Sciatic nerve (tissue), 2 donors: ENCODE data around the gene BICDL2. TPM values are rescaled to one million over a fixed set of nuclear protein-coding genes. Genes with fewer than 3 reads are reported as not detected.

ENCODE experiments used
- ATAC-seq: fragments of 200-7000 bp; cut with Tn5 transposase; one replicate; pipeline ENCODE4 v1.9.1; 2020; ENCODE audit warnings: mild to moderate bottlenecking, moderate library complexity
- DNase-seq: peaks from one replicate; pipeline ENCODE4 v3.0.0-alpha.2; 2020; ENCODE audit warnings: low spot score
- intact Hi-C: fragments of 100-400 bp; cut with DNase I; formaldehyde crosslinking; loops from one replicate; pipeline ENCODE4 v1.14.2; 2022
- total RNA-seq: library from RNA; stranded (reverse); fragmentation: NEBNext Ultra II Directional; extraction: Animal tissue kit (Norgen Biotek cat#: 25700); gene quantifications from one replicate; pipeline ENCODE4 v1.2.1, GENCODE V29; 2021
- donor health status: DM: no; HTN: no; CAD: no.
- donor health status: DM: no; HTN: no; CAD: no.

BICDL2 gene
- total RNA-seq, 1 donor from 2014 or later = 0.22 TPM

DNA sequence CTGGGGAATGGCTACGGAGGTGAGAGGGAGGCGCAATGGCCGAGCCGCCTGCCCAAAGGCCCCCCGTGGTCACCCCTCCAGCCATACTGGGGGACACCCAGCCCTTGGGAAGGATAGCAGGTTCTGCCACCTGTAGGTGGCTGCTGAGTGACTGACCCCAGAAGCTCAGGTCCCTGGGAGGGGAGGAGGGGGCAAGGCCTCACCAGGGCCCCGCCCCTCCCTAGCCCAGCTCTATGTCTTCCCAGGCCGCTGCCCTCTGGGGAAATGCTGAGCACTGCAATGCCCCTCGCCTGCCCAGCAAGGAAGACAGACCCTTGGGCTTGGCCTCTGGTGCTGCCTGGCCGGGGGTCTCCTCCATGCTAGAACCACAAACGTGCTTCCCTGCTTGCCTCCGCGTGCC, 35.4 kb downstream of the BICDL2 start:
- ATAC-seq (no peak), DNase-seq (no peak)
- intact Hi-C loops = no loop called here

DNA sequence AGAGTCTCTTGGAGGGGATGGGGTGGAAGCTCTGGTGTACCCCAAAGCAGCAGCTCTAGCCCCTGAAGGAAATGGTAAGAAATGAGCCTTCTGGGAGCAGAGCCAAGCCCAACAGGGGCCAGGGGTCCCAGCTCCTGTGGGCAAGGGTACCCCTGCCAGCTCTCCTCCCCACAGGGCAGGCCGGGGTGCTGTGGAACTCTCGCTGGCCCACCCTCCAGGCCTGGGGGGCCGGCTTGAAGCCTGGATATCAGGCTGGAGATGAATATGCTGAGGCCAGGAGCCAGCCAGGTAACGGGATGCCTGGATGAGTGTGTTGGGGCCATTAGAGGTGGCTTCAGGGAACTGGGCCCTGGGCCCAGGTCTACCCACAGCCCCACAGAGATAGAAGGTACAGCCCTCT, 36.2 kb downstream of the BICDL2 start:
- no peak for ATAC-seq
- DNase-seq = no peak
- intact Hi-C loops = no loop called here

DNA sequence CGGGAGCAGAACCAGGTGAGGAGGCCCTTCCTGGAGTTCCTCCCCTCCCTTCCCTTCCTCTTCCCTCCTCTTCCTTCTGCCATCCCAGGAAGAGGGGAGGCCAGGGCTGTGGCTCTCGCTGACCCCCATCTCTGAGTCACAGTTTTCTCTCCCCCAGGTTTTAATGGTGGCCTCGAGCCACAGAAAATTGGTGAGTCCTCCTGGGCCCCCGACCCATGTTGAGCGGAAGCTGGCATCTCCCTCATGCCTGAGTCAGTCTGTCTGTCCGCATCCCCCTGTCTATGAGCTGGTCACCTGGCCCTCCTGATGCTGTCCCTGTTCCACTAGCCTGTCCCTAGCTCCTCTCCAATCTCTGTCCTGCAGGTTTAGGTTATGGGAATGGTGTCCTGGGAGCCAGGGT, 36.8 kb downstream of the BICDL2 start:
- ATAC-seq (no peak), DNase-seq (no peak)
- intact Hi-C loops = no loop called here

DNA sequence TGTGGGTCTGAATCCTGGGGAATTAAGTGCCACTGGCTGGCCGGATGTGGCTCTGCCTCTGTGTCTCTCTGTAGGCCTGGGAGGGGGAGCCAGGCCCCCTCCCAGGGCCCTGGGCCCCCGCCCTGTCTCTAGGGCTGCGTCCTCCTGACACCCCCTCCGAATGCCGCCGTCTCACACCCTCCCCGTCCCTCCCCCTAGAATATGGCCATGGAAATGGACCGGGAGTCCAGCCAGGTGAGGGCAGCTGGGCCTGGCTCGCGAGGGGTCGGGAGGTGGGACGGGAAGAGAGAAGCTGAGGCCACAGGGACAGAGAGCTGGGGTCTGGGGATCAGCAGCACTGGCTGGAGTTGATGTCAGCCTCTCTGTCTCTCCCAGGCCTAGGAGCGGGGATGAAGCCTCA, 40.4 kb downstream of the BICDL2 start:
- intact Hi-C loops = no loop called here
- ATAC-seq (no peak), DNase-seq (no peak)

DNA sequence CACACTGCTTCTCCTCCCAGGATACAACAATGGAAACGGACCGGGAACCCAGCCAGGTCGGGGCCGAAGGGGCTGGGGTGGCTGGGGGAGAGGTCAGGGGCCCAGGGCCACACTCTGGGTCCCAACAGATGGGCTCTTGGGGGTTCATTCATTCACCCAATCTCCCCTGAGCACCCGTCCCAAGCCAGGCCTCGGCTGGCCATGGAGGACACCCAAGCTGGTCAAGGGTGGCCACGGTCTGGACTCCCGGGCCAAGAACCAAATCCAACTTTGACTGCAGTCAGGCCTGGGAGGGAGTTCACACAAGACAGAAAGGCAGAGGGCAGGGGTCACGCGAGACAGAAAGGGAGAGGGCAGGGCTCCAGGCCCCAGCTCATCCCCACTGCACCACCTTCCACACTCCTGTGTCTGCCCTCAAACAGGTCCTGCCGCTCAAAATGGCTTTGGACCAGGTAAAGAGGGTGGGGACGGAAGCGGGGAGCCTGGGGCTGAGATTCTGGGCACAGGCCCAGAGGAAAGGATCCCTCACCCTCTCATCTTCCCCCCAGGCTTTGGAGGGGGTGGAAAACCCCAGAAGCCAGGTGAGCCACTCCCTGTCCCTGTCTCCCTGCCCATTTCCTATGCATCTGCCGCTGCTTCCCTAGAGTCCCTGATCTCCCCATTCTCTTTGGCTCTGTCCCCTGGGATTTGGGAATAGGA, 44.2 kb downstream of the BICDL2 start:
- no peak for ATAC-seq

DNA sequence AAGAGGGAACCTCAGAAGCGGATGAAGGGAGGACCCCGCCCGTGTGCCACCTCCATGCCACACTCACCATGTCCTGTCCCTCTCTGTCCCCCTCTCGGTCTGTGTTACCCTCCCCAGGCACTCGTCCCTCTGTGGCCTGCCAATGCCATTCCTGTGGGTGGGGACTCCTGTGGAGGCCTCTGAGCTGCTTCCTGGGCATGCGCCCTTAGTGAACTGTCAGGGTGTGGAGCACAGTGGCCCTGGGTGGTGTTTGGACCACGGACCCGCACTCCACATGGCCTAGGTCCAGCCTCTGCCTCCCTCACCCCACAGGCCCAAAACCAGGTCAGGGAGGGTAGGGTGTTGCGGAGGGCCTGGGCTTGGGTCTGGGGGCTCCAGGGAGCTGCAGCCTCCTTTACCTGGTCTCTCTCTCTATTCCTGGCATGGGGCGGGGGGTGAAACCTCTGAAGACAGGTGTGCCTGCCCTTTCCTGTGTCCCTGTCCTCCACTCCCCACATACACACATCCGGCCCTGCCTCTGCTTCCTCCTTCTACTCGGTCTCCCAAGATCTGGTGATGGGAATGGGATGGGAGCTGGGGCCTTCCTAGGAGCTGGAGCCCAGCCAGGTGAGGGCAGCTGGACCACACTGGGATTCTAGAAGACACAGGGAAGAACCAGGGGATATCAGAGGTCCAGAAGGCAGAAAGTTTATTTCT, 45.0 kb downstream of the BICDL2 start:
- ATAC-seq = peak; percentile 15
- DNase-seq = no peak
- intact Hi-C loops = no loop called here

More for the DNA sequence above, 44.2 kb downstream of the BICDL2 start:
- DNase-seq = no peak
- intact Hi-C loops = no loop called here

DNA sequence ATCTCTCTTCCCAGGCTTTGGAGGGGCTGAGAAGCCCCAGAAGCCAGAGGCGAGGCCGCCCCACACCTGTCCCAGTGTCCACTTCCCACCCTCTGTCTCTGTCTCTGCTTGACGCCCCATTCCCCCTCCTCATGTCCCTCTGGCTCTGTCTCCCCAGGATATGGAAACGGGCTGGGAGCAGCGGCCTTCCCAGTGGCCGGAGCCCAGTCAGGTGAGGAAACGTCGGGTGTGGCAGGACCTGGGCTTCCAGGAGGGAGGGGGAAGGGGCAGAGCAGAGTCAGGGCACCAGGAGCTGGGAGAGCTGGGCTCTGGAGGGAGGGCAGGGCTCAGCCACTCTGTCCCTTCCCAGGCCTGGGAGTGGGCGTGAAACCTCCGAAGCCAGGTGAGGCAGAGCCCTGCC, 45.9 kb downstream of the BICDL2 start:
- no peak for ATAC-seq
- intact Hi-C loops = no loop called here
- DNase-seq = no peak

DNA sequence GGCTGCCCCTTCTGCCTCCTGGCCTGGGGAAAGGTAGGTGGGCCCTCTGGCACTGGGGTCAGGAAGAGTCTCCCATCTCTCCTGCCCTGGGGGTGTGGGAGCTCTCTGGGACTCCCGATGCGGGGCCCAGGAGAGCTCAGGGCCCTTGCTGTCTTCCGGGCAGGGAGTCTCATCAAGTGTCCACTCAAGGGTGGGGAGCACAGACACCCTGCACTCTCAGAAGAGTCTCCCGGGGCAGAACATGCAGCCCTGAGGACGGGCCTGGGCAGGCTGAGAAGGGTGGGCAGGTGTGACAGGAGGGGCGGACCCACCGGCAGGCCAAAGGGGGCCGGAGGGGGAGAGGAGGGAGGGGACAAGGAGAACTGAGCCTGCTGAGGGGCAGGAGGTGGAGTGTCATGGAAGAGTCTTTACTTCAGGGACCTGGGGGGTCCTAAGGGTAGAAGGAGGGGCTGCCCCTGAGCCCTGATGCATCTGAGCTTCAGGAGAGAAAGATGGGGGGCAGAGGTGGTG, 48.1 kb downstream of the BICDL2 start:
- no peak for ATAC-seq
- intact Hi-C loops = no loop called here
- no peak for DNase-seq

DNA sequence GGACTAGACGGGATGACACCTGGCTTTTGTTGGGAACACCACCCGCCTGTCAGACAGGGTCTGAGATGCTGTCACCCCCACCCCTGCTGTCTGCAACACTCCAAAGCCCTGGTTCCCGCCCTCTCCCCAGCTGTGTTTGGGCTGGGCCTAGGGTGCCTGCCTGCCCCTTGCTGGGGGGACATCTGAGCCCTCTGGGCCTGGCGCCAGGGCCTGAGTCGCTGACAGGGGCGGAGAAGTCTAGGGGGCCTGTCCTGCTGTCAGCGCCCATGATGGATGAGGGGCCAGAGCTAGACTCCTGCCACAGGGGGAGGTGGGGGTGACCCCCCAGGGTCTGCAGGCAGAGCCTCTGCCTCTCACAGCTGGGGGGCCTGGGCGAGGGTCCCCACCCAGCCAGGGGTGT, 48.9 kb downstream of the BICDL2 start:
- ATAC-seq (no peak), DNase-seq (no peak)
- intact Hi-C loops = no loop called here

DNA sequence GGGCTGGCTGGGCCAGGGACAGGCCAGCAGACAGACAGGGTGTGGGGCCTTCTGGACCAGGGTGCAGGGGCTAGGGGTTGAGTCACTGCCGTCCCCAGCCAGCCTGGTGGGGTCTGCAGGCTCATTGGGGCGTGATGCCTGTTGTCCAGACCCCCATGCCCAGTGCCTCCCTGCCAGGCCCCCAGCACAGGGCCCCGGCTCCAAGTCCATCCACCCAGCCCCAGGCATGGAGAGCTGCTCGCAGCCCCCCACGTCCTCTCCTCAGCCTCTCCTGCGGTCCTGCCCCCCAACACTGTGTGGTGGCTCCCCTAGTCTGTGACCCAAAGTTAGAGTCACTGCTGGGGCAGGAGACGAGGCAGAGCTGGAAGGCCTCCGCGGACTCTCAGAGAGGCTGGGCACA, 49.5 kb downstream of the BICDL2 start:
- no peak for ATAC-seq
- intact Hi-C loops = no loop called here
- no peak for DNase-seq

DNA sequence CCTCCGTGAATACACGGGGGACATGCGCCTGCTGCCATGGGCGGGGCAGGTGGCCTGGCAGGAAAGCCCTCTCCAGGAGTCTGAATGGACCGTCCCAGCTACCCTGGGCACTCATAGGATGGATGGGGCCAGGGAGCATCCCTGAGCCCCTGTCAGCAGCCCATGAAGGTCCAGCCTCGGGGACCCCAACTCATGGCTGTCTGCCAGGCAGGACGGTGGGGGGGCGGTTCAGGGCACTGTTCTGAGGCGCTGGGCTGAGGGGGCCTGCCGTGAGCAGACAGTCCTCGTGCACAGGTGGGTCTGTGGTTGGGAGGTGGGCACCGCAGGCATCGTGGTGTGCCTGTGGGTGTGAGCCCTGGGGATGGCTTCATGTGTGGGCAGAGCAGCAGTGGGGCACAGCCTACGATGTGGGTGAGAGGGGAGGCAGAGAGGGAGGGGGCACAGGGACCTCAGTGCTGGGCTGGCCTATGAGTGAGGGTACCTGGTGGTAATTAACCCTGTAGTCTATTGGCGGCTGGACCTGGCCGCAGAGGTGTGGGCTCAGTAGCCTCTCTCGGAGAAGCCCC, 50.0 kb downstream of the BICDL2 start:
- intact Hi-C loops = no loop called here
- ATAC-seq = no peak

DNA sequence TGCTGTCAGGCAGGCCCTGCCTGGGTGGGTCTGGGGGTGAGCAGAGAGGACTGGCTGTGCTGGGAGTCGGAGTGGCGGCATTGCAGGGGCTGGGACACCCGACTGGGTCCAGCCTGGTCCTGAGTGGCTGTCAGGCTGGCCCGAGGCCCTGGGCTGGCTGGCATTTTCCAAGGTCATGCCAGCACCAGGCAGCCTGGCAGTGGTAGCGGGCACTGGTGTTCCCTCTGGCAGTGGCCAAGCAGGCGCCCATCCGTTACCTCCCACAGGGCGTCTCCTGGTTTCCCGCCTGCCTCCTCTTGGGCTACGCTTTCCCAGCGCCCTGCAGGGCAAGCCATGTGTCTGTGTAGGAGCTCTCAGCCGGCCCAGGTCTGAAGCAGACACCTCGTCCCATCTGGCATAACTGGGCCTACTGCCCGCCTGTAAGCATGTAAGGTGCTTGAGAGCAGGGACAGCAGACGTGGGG, 50.8 kb downstream of the BICDL2 start:
- intact Hi-C loops = no loop called here
- DNase-seq (no peak), ATAC-seq (no peak)

More for the DNA sequence above, 50.0 kb downstream of the BICDL2 start:
- no peak for DNase-seq

DNA sequence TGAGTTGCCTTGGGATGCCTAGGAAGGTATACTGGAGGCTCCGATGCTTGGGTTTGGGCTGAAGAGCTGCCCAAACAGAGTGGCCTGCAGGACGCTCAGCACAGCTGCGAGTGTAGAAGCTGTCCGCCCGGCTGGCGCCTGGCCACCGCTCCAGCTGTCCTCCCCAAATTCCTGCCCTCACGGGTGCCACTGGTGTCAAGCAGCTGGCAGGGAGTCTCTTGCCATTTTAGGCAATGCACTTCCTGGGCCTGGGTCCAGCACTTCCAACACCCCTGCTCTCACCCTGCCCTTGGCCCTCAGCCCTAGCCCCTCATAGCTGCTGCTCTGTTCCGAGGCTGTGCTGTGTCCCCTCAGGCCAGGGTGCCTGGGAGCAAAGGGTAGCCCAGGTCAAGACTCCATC, 51.3 kb downstream of the BICDL2 start:
- DNase-seq (no peak), ATAC-seq (no peak)
- intact Hi-C loops = no loop called here

DNA sequence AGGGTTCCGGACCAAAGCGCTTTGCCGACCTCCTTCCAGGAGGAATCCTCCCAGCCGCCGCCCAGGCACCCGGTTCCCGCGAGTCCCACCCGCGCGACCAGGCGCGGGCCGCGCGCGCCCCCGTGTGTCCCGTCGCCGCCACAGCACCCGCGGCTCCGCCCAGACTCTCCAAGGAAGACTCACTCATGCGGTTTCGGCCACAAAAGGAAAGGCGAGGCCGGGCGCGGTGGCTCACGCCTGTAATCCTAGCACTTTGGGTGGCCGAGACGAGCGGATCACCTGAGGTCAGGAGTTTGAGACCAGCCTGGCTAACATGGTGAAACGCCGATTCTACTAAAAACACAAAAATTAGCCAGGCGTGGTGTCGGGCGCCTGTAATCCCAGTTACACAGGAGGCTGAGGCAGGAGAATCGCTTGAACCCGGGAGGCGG, 53.0 kb downstream of the BICDL2 start:
- DNase-seq (peak; percentile 86), ATAC-seq (peak; percentile 63)
- intact Hi-C loops = no loop called here

DNA sequence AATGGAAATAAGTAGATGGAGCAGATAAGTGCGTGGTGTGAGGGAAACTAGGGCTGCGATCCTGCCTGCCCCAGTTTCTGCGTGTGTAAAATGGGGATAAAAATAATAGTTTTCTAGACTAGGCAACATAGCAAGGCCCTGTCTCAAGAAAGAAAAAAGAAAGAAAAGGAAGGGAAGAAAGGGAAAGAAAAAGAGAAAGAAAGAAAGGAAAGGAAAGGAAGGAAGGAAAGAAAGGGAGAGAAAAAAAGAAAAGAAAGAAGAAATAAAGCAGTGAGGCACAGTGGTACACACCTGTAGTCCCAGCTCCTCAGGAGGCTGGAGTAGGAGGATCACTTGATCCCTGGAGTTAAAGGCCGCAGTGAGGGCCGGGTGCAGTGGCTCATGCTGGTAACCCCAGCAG, 54.3 kb downstream of the BICDL2 start:
- DNase-seq (no peak), ATAC-seq (no peak)
- intact Hi-C loops = no loop called here

DNA sequence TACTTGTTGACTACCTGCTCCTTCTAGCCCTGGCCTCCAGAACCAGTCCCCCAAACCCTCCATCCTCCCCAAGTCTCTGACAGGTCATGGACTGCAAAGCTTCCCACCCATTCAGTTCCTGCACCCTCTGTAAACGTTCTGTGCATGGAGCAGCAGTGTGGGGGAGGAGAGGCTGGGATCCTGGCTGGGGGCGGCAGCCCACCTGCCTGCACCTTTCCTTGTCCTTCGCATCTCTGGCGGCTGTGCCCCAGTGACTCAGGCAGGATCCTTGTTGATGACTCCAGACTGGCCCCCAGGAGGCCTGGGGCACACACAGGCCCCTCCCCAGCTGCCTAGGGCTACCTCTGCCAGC, 54.9 kb downstream of the BICDL2 start:
- DNase-seq (no peak), ATAC-seq (no peak)
- intact Hi-C loops = no loop called here

DNA sequence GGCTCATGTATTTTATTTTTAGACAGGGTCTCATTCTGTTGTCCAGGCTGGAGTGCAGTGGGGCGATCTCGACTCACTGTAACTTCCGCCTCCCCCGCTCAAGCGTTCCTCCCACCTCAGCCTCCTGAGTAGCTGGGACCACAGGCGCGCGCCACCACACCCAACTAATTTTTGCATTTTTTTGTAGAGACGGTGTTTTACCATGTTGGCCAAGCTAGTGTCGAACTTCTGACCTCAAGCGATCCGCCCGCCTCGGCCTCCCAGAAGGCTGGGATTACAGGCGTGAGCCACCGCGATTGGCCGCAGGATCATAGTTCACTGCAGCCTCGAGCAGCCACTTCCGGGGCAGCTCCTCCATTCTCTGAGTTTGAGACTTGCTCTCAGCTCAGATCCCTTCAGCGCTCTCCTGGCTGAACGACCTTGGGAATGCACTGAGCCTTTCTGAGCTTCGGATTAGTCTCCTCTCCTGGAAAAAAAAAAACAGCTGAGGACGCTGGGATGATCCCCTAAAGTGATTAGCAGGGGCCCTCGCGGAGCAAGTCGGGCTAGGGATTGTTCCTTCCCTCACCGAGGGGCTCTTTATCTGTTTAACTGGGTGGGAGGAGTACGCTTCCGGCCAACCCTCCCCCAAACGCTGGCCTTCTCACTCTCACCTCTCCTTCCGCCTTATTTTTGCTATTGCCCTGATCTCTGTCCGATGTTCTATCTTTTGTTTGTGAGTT, 55.4 kb downstream of the BICDL2 start:
- ATAC-seq (no peak), DNase-seq (no peak)
- intact Hi-C loops = no loop called here

DNA sequence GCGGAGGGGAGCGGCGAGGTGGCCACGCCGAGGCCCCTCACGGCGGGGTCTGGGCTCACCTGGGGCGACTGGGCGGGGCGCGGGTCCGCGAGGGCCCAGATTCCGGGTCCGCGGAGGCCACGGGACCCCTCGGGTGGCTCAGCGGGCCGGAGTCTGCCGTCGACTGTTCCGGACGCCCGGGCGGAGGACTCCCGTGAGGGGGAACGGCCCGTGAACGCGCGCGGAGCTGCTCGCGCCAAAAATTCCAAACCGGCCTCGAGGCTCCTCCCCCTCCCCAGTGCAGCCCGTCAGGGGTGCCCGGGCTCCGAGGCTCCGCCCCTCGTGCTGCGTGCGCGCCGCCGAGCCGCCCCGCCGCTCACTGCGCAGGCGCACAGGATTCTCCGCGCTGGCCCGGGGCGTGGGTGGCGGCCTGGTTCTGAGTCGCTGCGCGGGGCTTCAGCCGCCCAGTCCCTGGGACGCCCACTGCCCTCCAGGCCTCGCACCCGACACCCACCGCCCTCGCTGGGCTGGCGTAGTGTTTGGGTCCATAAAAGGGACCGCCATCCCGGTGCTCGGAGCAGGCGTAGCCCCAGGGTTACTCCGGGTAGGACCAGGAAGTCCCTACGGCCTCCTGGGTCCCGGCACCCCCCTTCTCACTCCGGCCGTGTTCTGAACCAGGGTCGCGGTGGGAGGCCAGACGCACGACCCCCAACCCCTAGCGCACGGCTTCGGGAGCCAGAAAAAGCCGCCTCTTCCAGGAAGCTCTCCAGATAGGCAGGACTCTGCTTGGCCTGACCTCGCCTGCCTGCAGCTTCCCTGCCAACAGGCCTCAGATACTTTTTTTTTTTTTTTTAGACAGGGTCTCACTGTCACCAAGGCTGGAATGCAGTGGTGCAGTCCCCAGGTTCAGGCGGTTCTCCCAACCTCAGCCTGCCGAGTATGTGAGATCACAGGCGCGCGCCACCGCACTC, 56.2 kb downstream of the BICDL2 start, which contains the start of gene PKMYT1:
PKMYT1 (minus strand) TSS at position 220 of the 950 bp plus-strand sequence. CDS start 789 bp downstream, outside the sequence.
- DNase-seq (peak; percentile 95), ATAC-seq (peak; percentile 95)
- intact Hi-C loops = no loop called here
